GM12878 (cell line): ENCODE measurements around the gene TMX4.

Experiments
- HDGF ChIP-seq: fragments of 450-650 bp; IDR thresholded peaks from 2 replicates; pipeline ENCODE4 v1.6.1; 2016; ENCODE audit warnings: antibody characterized with exemption
- SMC3 ChIP-seq: IDR thresholded peaks from 2 replicates; pipeline ENCODE4 v1.6.1; 2011; ENCODE audit warnings: low read length, improper control_type of control experiment, borderline replicate concordance
- TAF1 ChIP-seq: IDR thresholded peaks from 2 replicates; pipeline ENCODE4 v1.6.1; 2011; ENCODE audit warnings: mild to moderate bottlenecking, low read depth, low read length, borderline replicate concordance
- TCF12 ChIP-seq: IDR thresholded peaks from 2 replicates; pipeline ENCODE4 v1.6.1; 2011; ENCODE audit warnings: low read depth, mild to moderate bottlenecking, low read length
- TCF7 ChIP-seq: IDR thresholded peaks from 2 replicates; pipeline ENCODE4 v1.6.1; 2014; ENCODE audit warnings: antibody characterized with exemption, borderline replicate concordance

DNA sequence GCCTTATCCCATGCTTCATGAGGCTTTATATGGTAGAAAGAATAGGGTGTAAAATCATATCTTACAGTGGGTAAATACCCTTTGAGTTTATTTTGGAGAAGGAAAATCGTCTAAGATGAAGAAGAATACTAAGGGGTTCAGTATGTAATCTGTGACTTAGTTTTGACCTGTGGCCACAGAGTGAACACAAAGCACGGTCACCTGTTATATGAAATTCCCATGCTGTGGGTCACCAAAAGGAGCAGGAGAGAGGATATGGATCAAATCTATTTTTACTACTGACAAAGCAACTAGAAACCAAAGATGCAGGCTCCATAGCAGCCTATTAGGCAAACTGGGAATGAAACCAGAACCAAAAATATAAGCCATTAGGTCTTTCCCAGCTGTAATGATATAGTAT lies 75.7 kb downstream of the TMX4 start:
- TF ChIP-seq TAF1 (no peak), HDGF (no peak), TCF7 (no peak), SMC3 (no peak), TCF12 (no peak)
